ENCODE results near the gene RHOF. TPM values are rescaled to one million over a fixed set of nuclear protein-coding genes. Genes with fewer than 3 reads are reported as not detected.

RHOF gene
- total RNA-seq, 1 donor from 2014 or later, result 2.6 TPM

DNA sequence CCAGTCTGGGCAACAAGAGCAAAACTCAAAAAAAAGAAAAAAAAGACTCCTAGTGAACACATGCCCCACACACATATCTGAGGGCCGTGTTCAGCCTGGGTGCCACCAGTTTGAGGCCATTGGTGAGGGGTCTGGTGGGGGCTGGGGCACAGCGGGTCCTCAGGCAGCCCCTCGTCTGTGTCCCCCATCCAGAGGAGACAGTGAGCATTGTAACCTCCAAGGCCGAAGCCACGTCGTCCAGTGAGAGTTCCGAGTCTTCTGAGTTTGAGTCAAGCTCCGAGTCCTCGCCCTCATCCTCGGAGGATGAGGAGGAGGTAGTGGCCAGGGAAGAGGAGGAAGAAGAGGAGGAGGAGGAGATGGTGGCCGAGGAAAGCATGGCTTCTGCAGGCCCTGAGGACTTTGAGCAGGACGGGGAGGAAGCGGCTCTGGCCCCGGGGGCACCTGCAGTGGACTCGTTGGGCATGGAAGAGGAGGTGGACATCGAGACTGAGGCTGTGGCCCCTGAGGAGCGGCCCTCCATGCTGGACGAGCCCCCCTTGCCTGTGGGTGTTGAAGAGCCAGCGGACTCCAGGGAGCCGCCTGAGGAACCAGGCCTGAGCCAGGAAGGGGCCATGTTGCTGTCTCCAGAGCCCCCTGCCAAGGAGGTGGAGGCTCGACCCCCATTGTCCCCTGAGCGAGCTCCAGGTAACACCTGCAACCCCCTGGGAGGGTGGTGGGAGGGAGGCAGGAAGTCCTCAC is 25.9 kb upstream of the RHOF start:
- DNase-seq (ENCODE audit: low read depth in 2 of 2), result no peak

- no peak for DNase-seq (ENCODE audit: low read depth in 2 of 2)
Measured at GRCh38 chr12:121817648-121818043, 24.2 kb upstream of the RHOF start.

GRCh38 chr12:121816925-121817647 is 23.6 kb upstream of the RHOF start:
- no peak for DNase-seq (ENCODE audit: low read depth in 2 of 2)

DNA sequence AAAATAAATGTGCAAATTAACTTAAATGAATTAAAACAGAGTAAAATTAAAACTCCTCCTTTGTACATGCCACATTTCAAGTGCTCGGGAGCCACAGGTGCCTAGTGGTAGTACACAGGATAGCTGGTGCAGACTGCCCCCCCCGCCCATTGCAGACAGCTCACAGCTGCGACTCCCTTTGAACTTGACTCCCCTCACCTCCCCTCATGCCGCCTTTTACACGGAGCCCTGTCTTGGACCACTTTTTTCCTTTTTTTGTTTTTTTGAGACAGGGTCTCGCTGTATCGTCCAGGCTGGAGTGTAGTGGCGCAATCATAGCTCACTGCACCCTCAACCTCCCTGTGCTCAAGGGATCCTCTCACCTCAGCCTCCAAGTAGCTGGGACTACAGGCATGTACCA is 21.8 kb upstream of the RHOF start:
- no peak for DNase-seq (ENCODE audit: low read depth in 2 of 2)

DNA sequence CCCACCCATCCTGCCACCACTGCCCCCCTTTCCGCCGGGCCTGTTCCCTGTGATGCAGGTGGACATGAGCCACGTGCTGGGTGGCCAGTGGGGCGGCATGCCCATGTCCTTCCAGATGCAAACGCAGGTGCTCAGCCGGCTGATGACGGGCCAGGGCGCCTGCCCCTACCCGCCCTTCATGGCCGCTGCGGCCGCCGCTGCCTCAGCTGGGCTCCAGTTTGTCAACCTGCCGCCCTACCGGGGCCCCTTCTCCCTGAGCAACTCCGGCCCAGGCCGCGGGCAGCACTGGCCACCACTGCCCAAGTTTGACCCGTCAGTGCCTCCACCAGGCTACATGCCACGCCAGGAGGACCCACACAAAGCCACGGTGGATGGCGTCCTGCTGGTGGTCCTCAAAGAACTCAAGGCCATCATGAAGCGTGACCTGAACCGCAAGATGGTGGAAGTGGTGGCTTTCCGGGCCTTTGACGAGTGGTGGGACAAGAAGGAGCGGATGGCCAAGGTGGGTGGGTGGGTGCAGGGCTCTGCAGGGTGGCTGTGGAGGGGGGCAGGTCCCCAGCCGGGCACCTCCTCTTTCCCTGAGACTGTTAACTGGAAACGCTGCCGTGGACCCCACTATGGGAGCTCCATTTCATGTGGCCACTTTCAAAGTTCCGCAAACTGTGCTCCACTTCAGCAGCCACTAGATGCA is 21.1 kb upstream of the RHOF start:
- DNase-seq (ENCODE audit: low read depth in 2 of 2), result no peak

- no peak for DNase-seq (ENCODE audit: low read depth in 2 of 2)
Measured at GRCh38 chr12:121813951-121814350, 20.5 kb upstream of the RHOF start.

- DNase-seq (ENCODE audit: low read depth in 2 of 2), result peak in 1 of 2 donors; percentile 68
Measured at GRCh38 chr12:121812921-121813896, 19.7 kb upstream of the RHOF start.

DNA sequence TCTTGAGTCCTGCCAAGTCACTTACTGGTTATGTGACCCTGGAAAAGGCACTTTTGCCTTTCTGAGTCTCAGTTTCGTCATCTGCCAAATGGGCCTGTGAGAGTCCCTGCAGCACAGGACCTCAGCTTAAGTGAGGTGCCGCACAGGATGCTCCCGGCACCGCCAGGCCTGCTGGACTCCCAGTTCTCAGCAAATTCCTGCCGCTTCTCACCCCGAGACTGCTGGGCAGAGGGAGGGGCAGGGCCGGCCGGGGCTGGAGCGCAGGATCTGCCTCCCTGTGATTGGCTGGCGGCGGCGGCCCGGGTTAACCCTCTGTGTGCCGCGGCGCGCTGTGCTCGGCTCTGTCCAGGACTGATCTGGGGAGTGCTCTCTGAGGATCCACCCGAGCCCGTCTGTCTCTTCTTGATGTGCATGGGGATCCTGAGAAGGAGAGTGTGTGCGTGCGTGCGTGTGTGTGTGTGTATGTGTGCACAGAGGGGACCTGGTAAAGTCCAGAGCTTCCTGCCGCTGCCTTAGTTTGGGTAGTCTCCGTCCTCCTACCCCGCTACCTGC is 18.9 kb upstream of the RHOF start:
- peak; percentile 81 to 85 for DNase-seq (ENCODE audit: low read depth in 2 of 2)

GRCh38 chr12:121811434-121812319 is 18.2 kb upstream of the RHOF start:
- peak; percentile 80 to 81 for DNase-seq (ENCODE audit: low read depth in 2 of 2)

DNA sequence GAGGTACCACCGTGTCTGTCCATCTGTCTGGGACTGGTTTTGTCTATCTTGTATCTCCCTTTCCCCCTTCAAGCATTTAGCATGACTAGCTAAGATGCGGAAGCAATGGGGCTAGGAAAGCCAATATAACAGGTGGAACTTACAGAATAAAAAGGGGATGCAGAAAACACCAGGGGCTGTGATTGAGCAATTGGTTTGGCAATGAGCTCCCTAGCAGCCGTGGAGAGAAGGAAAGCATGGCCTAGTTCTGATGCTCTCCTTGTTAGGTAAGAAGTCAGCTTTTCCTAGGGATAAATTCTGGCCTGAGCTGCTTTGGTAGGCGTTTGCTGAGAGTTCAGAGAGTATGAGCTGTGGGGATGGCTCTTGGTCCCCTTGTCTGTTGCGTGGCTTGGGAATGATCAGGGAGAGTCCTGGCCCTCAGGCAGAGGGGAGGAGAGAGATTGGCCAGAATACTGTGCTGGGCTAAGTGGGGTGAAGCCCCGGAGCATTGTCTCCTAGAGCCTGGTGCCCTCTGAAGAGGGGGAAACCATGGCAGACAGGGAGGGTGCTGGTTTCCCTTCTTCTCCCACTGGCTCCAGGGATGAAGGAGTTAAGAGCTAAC is 17.4 kb upstream of the RHOF start:
- no peak for DNase-seq (ENCODE audit: low read depth in 2 of 2)

- DNase-seq (ENCODE audit: low read depth in 2 of 2), result no peak
Measured at GRCh38 chr12:121810234-121810817, 16.8 kb upstream of the RHOF start.

- no peak for DNase-seq (ENCODE audit: low read depth in 2 of 2)
Measured at GRCh38 chr12:121809712-121810116, 16.2 kb upstream of the RHOF start.

DNA sequence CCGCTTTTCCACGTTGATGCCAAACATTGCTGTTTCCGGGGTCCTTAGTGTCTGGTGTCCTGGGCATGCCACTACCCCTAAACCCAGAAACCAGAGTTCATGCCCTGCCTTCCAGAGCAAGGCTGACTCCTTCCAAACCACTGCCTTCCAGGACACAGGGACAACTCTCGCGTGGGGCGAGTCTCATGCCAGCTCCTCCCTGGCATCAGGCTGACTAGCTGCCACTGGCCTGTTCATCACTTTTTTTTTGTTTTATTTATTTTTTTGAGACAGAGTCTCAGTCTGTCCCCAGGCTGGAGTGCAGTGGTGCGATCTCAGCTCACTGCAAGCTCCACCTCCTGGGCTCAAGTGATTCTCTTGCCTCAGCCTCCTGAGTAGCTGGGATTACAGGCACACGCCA is 15.1 kb upstream of the RHOF start:
- no peak for DNase-seq (ENCODE audit: low read depth in 2 of 2)

DNA sequence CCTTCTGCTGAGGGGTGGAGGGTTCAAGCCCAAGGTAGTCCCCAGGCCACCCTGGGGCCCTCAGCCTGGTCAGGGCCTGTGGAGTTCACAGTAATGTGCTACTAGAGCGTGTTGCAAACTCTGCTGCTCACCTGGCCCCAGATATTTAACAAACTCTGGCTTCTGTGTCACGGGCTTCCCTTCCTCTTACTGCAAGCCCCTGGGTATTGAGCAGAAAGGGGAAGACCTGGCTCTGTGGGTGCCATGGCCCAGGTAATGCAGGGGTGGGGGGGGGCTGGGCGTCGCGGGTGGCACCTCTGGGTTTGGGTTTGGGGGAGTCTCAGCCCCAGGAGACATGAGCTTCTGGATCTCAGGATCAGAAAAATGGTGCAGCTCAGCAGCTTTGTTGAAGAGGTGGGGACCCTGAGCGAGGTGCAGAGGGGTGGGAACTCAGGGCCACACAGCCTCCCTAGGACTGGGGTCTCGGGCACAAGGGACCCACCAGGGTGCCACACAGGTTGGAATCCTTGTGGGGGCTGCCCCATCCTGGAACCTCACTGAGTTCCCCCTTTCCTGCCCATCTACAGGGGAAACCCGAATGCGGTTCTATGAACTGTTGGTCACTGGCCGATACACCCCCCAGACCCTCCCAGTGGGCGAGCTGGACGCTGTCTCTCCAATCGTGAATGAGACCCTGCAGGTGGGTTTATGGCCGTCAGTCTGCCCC is 14.3 kb upstream of the RHOF start:
- DNase-seq (ENCODE audit: low read depth in 2 of 2), result no peak

DNA sequence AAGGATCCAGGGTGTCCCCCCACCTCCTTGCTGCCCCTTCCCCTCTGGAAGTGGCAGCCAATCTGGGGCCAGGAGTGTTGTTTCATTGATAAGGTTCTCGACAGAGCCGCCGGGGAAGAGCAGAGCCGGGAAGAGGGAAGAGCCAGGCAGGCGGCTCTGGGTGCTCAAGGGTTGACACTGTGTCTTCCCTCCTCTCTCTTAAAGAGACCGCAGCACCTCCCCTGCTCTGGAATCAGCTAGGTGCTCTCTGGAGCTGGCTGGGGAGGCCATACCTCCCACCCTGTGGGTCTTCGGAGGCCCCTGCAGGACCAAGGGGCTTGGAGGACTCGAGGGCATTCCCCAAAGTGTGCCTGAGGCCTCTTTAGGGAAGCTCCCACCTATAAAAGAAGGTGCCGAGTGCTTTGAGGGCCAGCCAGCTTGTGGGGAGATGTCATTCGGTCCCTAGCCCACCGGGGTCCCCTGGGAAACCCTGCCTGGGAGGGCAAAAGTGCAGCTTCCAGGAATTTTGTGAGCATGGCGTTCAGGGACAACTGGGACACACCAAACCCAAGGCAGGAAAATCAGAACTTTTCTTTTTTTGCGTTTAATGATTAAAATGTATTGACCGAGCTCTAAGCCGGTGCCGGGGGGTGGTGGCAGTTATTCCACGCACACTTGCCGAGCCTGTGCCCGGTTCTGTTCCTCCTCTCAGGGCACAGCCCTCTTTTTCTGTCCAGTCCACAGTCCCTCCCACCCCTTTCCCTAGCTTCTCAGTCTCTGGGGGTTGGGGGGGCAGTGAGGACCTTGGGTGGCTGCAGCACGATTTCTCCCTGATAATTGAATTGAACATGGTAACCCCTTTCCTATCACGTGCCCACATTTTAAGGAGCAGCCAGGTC is 13.3 kb upstream of the RHOF start:
- DNase-seq (ENCODE audit: low read depth in 2 of 2), result peak in 1 of 2 donors; percentile 41

DNA sequence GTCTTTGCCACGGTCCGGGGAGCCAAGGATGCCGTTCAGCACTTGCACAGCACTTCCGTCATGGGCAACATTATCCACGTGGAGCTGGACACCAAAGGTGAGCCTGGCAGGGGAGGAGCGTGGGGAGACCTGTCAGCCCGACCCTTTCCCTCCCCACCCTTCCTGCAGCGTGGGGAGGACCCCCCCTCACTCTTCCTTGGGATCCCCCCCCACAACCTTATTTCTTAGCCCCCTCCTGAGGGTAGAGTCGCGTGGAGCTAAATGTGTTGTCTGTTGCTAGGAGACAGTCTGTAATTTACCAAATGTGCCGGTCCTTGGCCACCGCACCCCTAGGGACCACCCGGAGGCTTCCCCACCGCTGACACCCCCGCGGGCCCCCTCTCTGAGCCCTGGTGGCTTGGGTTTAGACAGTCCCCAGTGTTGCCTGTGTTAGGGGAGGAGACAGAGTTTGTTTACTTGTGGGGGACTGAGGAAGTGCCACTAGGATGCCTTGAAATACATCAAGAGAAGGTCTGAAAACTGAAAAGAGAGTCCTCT is 12.6 kb upstream of the RHOF start:
- DNase-seq (ENCODE audit: low read depth in 2 of 2), result no peak
